Colonic mucosa (tissue), 4 donors: ENCODE measurements around the gene SGK1. TPM values are rescaled to one million over a fixed set of nuclear protein-coding genes. Genes with fewer than 3 reads are reported as not detected.

ENCODE experiments used
- DNase-seq: peaks from one replicate; pipeline ENCODE4 v3.0.0-alpha.2; 2020
- H3K27ac ChIP-seq: fragments of 200-600 bp; one replicate; pipeline ENCODE4 v1.8.0; 2021
- H3K27me3 ChIP-seq: fragments of 200-600 bp; one replicate; pipeline ENCODE4 v1.8.0; 2021
- H3K36me3 ChIP-seq: fragments of 200-600 bp; one replicate; pipeline ENCODE4 v1.8.0; 2021
- H3K4me1 ChIP-seq: fragments of 200-600 bp; one replicate; pipeline ENCODE4 v1.8.0; 2021; ENCODE audit warnings: mild to moderate bottlenecking
- H3K4me3 ChIP-seq: fragments of 200-600 bp; one replicate; pipeline ENCODE4 v1.8.0; 2021
- H3K9ac ChIP-seq, 2 donors: one replicate each; pipeline ENCODE4 v1.7.0; 2013; ENCODE audit warnings: control low read depth in 2 of 2, low read depth in 2 of 2, low read length in 2 of 2
- H3K9me3 ChIP-seq: fragments of 200-600 bp; one replicate; pipeline ENCODE4 v1.8.0; 2021
- CTCF ChIP-seq: fragments of 200-600 bp; IDR thresholded peaks from one replicate; pipeline ENCODE4 v1.8.0; 2022; ENCODE audit warnings: antibody characterized with exemption, mild to moderate bottlenecking
- intact Hi-C: fragments of 100-400 bp; cut with DNase I; formaldehyde crosslinking; loops from one replicate; pipeline ENCODE4 v1.14.1; 2022
- total RNA-seq, 2 donors: library from RNA; stranded (reverse); fragmentation: NEBNext Ultra II Directional in 1 of 2; extraction: Animal tissue kit (Norgen Biotek cat#: 25700) in 1 of 2; gene quantifications; one replicate each; pipeline ENCODE4 v1.2.1, GENCODE V29; 2021
- donor health status: healthy.
- donor health status: DM: no; HTN: no; CAD: no.
- donor health status: DM: no; HTN: no; CAD: no.

The SGK1 gene
- total RNA-seq, 2 donors from 2014 or later: 12.0 to 41.5 TPM

GRCh38 chr6:134169871-134170486 is 147.9 kb downstream of the SGK1 start:
- Histone ChIP-seq H3K36me3 (no peaks in the 10 kb centered on the region), H3K27me3 (no peaks in the 10 kb centered on the region), H3K4me3 (no peak overlapping the region), H3K9me3 (no peaks in the 10 kb centered on the region), H3K4me1 (no peaks in the 10 kb centered on the region), H3K9ac (no peak overlapping the region), H3K27ac (no peak overlapping the region)
- intact Hi-C loops: loop anchor here (5.0 kb wide), 1 partner anchor 712 kb away; no protein-coding TSS in a partner anchor
- no peak for TF ChIP-seq CTCF
- DNase-seq: no peak

- Histone ChIP-seq H3K27me3 (no peaks in the 10 kb centered on the region), H3K9me3 (no peaks in the 10 kb centered on the region), H3K9ac (no peak overlapping the region), H3K27ac (no peak overlapping the region), H3K4me1 (no peaks in the 10 kb centered on the region), H3K36me3 (no peaks in the 10 kb centered on the region), H3K4me3 (no peak overlapping the region)
- intact Hi-C loops: no loop called here
- DNase-seq: no peak
- no peak for TF ChIP-seq CTCF
These were observed 149.2 kb downstream of the SGK1 start for GRCh38 chr6:134168590-134169208.

GRCh38 chr6:134166511-134167261 is 151.2 kb downstream of the SGK1 start:
- H3K4me1 ChIP-seq: no peaks in the 10 kb centered on the region
- H3K9me3 ChIP-seq: no peaks in the 10 kb centered on the region
- no peak overlapping the region for H3K9ac ChIP-seq
- no peaks in the 10 kb centered on the region for H3K27me3 ChIP-seq
- no peak overlapping the region for H3K27ac ChIP-seq
- intact Hi-C loops: no loop called here
- no peak for DNase-seq
- H3K4me3 ChIP-seq: no peak overlapping the region
- no peak for TF ChIP-seq CTCF
- H3K36me3 ChIP-seq: no peaks in the 10 kb centered on the region

- no peak for DNase-seq
- TF ChIP-seq CTCF: no peak
- intact Hi-C loops: no loop called here
- H3K9me3 ChIP-seq: no peaks in the 10 kb centered on the region
- no peak overlapping the region for H3K4me3 ChIP-seq
- H3K4me1 ChIP-seq: no peaks in the 10 kb centered on the region
- H3K36me3 ChIP-seq: no peaks in the 10 kb centered on the region
- H3K27me3 ChIP-seq: no peaks in the 10 kb centered on the region
- no peak overlapping the region for H3K27ac ChIP-seq
- no peak overlapping the region for H3K9ac ChIP-seq
These were observed 152.2 kb downstream of the SGK1 start for GRCh38 chr6:134165561-134166201.

GRCh38 chr6:134164300-134164699 is 153.6 kb downstream of the SGK1 start:
- Histone ChIP-seq H3K4me1 (no peaks in the 10 kb centered on the region), H3K9me3 (no peaks in the 10 kb centered on the region), H3K36me3 (no peaks in the 10 kb centered on the region), H3K9ac (no peak overlapping the region), H3K4me3 (no peak overlapping the region), H3K27me3 (no peaks in the 10 kb centered on the region), H3K27ac (no peak overlapping the region)
- intact Hi-C loops: no loop called here
- no peak for DNase-seq
- TF ChIP-seq CTCF: no peak
